Panc1 (cell line): ENCODE data around the gene DSCAM.

Experiments used
- POLR2AphosphoS5 ChIP-seq: IDR thresholded peaks from 2 replicates; pipeline ENCODE4 v1.6.1; 2012; ENCODE audit warnings: mild to moderate bottlenecking, low read depth, low read length, moderate library complexity
- SIN3A ChIP-seq: IDR thresholded peaks from 2 replicates; pipeline ENCODE4 v1.6.1; 2012; ENCODE audit warnings: low read depth, mild to moderate bottlenecking, low read length, moderate library complexity, borderline replicate concordance; ENCODE audit not compliant: insufficient read depth
- TF ChIP-seq, protein P1 (sequence below): fragments of 450-650 bp; IDR thresholded peaks from 2 replicates; pipeline ENCODE4 v1.5.1; 2017; ENCODE audit warnings: mild to moderate bottlenecking
- TF ChIP-seq, protein P2 (sequence below), 2 experiments: IDR thresholded peaks; 2 replicates each; pipeline ENCODE4 v1.6.1; 2011 to 2012; ENCODE audit warnings: low read depth in 2 of 2, control low read depth in 1 of 2, low read length in 1 of 2, mild to moderate bottlenecking in 1 of 2, moderate library complexity in 1 of 2; ENCODE audit not compliant: insufficient read depth in 1 of 2

DNA sequence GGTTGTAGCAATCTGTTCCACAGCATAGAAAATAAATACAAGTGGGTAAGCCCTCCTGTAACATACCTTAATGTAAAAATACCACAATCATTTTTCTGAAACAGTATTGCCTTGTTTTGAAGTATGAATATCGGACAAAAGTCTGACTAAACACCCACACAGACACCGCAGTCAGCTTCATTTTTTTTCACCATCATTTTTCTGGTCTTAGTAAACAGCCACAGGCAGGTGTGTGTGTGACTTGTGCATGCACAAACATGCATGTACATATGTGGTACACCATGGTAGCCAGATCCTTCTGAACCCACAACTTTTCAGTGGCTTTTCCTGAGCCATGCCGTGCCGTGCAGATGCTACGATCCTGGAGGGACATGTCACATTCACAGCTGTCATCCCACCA, 718.1 kb downstream of the DSCAM start:
- no peak for TF ChIP-seq POLR2AphosphoS5
- TF ChIP-seq, protein P1, sequence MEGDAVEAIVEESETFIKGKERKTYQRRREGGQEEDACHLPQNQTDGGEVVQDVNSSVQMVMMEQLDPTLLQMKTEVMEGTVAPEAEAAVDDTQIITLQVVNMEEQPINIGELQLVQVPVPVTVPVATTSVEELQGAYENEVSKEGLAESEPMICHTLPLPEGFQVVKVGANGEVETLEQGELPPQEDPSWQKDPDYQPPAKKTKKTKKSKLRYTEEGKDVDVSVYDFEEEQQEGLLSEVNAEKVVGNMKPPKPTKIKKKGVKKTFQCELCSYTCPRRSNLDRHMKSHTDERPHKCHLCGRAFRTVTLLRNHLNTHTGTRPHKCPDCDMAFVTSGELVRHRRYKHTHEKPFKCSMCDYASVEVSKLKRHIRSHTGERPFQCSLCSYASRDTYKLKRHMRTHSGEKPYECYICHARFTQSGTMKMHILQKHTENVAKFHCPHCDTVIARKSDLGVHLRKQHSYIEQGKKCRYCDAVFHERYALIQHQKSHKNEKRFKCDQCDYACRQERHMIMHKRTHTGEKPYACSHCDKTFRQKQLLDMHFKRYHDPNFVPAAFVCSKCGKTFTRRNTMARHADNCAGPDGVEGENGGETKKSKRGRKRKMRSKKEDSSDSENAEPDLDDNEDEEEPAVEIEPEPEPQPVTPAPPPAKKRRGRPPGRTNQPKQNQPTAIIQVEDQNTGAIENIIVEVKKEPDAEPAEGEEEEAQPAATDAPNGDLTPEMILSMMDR: no peak
- TF ChIP-seq SIN3A: no peak
- TF ChIP-seq, protein P2, sequence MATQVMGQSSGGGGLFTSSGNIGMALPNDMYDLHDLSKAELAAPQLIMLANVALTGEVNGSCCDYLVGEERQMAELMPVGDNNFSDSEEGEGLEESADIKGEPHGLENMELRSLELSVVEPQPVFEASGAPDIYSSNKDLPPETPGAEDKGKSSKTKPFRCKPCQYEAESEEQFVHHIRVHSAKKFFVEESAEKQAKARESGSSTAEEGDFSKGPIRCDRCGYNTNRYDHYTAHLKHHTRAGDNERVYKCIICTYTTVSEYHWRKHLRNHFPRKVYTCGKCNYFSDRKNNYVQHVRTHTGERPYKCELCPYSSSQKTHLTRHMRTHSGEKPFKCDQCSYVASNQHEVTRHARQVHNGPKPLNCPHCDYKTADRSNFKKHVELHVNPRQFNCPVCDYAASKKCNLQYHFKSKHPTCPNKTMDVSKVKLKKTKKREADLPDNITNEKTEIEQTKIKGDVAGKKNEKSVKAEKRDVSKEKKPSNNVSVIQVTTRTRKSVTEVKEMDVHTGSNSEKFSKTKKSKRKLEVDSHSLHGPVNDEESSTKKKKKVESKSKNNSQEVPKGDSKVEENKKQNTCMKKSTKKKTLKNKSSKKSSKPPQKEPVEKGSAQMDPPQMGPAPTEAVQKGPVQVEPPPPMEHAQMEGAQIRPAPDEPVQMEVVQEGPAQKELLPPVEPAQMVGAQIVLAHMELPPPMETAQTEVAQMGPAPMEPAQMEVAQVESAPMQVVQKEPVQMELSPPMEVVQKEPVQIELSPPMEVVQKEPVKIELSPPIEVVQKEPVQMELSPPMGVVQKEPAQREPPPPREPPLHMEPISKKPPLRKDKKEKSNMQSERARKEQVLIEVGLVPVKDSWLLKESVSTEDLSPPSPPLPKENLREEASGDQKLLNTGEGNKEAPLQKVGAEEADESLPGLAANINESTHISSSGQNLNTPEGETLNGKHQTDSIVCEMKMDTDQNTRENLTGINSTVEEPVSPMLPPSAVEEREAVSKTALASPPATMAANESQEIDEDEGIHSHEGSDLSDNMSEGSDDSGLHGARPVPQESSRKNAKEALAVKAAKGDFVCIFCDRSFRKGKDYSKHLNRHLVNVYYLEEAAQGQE (IDR thresholded peaks at IDR 0.05; ENCODE audit: insufficient read depth in 1 of 2, low read depth in 2 of 2, low read length in 1 of 2): no peak
